Melanocyte of skin (primary cell): ENCODE data around the gene ARFGAP3. TPM values are rescaled to one million over a fixed set of nuclear protein-coding genes. Genes with fewer than 3 reads are reported as not detected.

Experiments
- small RNA-seq, 2 donors: library from RNA; depleted of rRNA; stranded (forward); fragments of <200 nt; gene quantifications; one replicate each; pipeline ENCODE3, GENCODE V24; 2012
- total RNA-seq, 2 donors: library from RNA; depleted of rRNA; stranded (reverse); fragments of >200 nt; gene quantifications; 2 replicates each; pipeline ENCODE4 v1.2.3, GENCODE V29; 2012

ARFGAP3 gene
- total RNA-seq: 10 to 100 TPM; 29.6 to 43.4 TPM

GRCh38 chr22:42856865-42857704 is at the start of gene ARFGAP3:
ARFGAP3 (minus strand) TSS chr22:42857273; CDS start chr22:42857182, 91 bp downstream.

Small RNAs within 50 kb of the gene (small RNA-seq; reads per million reads assigned to genes)
- gene RF00019: 0 reads per million in 2 donors

Other genes starting within 250 kb of the ARFGAP3 start
- 10 to 100 TPM; 22.4 to 30.0 TPM for gene POLDIP3, start 242.4 kb downstream of the ARFGAP3 start, total RNA-seq
- gene ATP5MGL, start 216.7 kb downstream of the ARFGAP3 start, total RNA-seq: under 1 TPM in 1 of 2 donors, not detected in 1; 0.33 TPM
- gene CYB5R3, start 207.9 kb downstream of the ARFGAP3 start, total RNA-seq: 10 to 100 TPM; 48.0 to 76.7 TPM
- gene A4GALT, start 136.4 kb downstream of the ARFGAP3 start, total RNA-seq: not detected
- gene PACSIN2, start 157.9 kb upstream of the ARFGAP3 start, total RNA-seq: 10 to 100 TPM; 54.4 to 78.9 TPM
- gene TTLL1, start 232.1 kb upstream of the ARFGAP3 start, total RNA-seq: 10 to 100 TPM; 12.3 to 15.5 TPM